T-cell (primary cell): ENCODE results near the gene BMPR1B. TPM values are rescaled to one million over a fixed set of nuclear protein-coding genes. Genes with fewer than 3 reads are reported as not detected.

Experiments
- ATAC-seq, 4 experiments: fragments of 200-7000 bp in 3 of 4; fragments of 150-1000 bp in 1 of 4; cut with Tn5 transposase; replicated peaks in 1 of 4; 1 replicate in 3 of 4; 2 replicates in 1 of 4; pipeline ENCODE4 v1.10.0; 2021; ENCODE audit warnings: moderate library complexity in 3 of 4, mild to moderate bottlenecking in 2 of 4, moderate number of reproducible peaks in 1 of 4
- CTCF ChIA-PET, 2 donors: fragments of 300-600 bp; sonication (Branson Sonifier 250); formaldehyde crosslinking; loops; one replicate each; lab custom pipeline; 2022; ENCODE audit warnings: antibody characterized with exemption in 2 of 2; lab: Charles Lee
- POLR2A ChIA-PET, 2 donors: fragments of 300-600 bp; sonication (Branson Sonifier 250); formaldehyde crosslinking; loops; one replicate each; lab custom pipeline; 2022; ENCODE audit warnings: antibody characterized with exemption in 2 of 2; lab: Charles Lee
- DNase-seq, 35 experiments: peaks; one replicate each; pipeline versions ENCODE4 v3.0.0 to v3.0.0-alpha.2; 2013 to 2023
- H3K27ac ChIP-seq: one replicate; pipeline ENCODE4 v1.5.1; 2013; ENCODE audit warnings: low read length
- H3K27me3 ChIP-seq, 2 experiments: replicated peaks in 1 of 2; 1 replicate in 1 of 2; 2 replicates in 1 of 2; pipeline versions ENCODE4 v1.6.1 to v1.7.0; 2013; ENCODE audit warnings: low read length in 1 of 2, mixed read lengths in 1 of 2; ENCODE audit not compliant: control insufficient read depth in 2 of 2, insufficient read depth in 2 of 2; ENCODE audit errors: extremely low read depth in 1 of 2
- H3K36me3 ChIP-seq, 2 donors: 1 replicate in 1 of 2; 2 replicates in 1 of 2; pipeline versions ENCODE4 v1.6.1 to v1.7.0; 2013; ENCODE audit warnings: low read length in 1 of 2; ENCODE audit not compliant: control insufficient read depth in 2 of 2, insufficient read depth in 1 of 2; ENCODE audit errors: extremely low read depth in 1 of 2
- H3K4me1 ChIP-seq, 2 experiments: 1 replicate in 1 of 2; 2 replicates in 1 of 2; pipeline versions ENCODE4 v1.6.1 to v1.7.0; 2013; ENCODE audit warnings: low read length in 2 of 2, mixed read lengths in 1 of 2; ENCODE audit not compliant: insufficient read depth in 2 of 2, control insufficient read depth in 1 of 2; ENCODE audit errors: extremely low read depth in 1 of 2
- H3K4me3 ChIP-seq, 2 donors: 1 replicate in 1 of 2; 2 replicates in 1 of 2; pipeline versions ENCODE4 v1.5.1 to v1.7.0; 2013; ENCODE audit warnings: mild to moderate bottlenecking in 2 of 2, low read length in 1 of 2, moderate library complexity in 1 of 2; ENCODE audit not compliant: control insufficient read depth in 1 of 2; ENCODE audit errors: extremely low read depth in 1 of 2
- H3K9me3 ChIP-seq: 2 replicates; pipeline ENCODE4 v1.7.0; 2013
- H3K27ac Mint-ChIP-seq, 2 donors: one replicate each; pipeline ENCODE4 v1.8.0; 2020 to 2021; ENCODE audit warnings: mild to moderate bottlenecking in 2 of 2, mixed read lengths in 2 of 2
- H3K27me3 Mint-ChIP-seq, 2 donors: one replicate each; pipeline ENCODE4 v1.8.0; 2021 to 2022; ENCODE audit warnings: mixed read lengths in 2 of 2
- H3K36me3 Mint-ChIP-seq: one replicate; pipeline ENCODE4 v1.8.0; 2021; ENCODE audit warnings: mixed read lengths
- H3K4me1 Mint-ChIP-seq, 3 donors: one replicate each; pipeline ENCODE4 v1.8.0; 2020 to 2022; ENCODE audit warnings: mixed read lengths in 3 of 3, mild to moderate bottlenecking in 1 of 3
- H3K4me3 Mint-ChIP-seq, 3 donors: one replicate each; pipeline ENCODE4 v1.8.0; 2020 to 2022; ENCODE audit warnings: mild to moderate bottlenecking in 3 of 3, mixed read lengths in 3 of 3, moderate library complexity in 3 of 3
- H3K9me3 Mint-ChIP-seq, 3 donors: one replicate each; pipeline ENCODE4 v1.8.0; 2020 to 2022; ENCODE audit warnings: mixed read lengths in 3 of 3
- WGBS: methylation state at CpG from one replicate; pipeline ENCODE4 v1.1.5; 2013; ENCODE audit warnings: missing lambda C conversion rate; ENCODE audit not compliant: insufficient coverage; 5-methylcytosine and 5-hydroxymethylcytosine counted together
- total RNA-seq, 35 experiments: library from RNA in 6 of 35; stranded (reverse) in 6 of 35; fragments of 120-200 nt in 1 of 35; gene quantifications; one replicate each; pipeline versions ENCODE4 v1.2.1 to v1.2.4 and lab custom pipeline; 2013 to 2026

BMPR1B gene
- total RNA-seq, 5 donors from 2014 or later (not counting 1 experiment from before 2014, with no cell fraction given) = 0.09 to 0.36 (median 0.28) TPM; not detected in 2

DNA sequence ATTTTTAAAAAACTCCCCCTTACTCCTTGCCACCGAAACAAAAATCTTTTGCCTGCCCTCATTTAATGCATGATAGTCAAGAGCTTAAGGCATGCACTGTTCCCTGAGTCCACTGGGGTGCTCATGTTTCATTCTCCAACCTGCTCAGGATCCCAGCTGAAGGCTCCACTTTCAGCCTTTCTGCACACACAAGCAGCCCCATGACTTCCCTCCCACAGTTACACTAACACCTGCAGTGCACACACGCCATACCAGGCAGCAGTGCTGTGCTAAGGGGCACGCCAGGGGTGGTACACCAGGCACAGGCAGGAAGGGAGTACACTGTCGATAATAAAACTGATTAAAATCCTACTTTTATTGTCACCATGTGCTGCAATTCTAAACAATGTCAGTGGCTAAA is 385.2 kb downstream of the BMPR1B start:
- H3K4me1 Mint-ChIP-seq = no peaks in the 10 kb centered on the region
- WGBS = 79% methylated on average over 2 of the region's 4 CpGs
- CTCF ChIA-PET = interaction anchor here in 1 of 2 donors (0.7 kb wide), 1 partner anchor 698 kb away, joined by 4 read pairs; no protein-coding TSS in a partner anchor
- Histone ChIP-seq H3K27ac (no peak overlapping the region), H3K4me1 (peaks cover 0 to 2% of the 10 kb centered on the region in 2 experiments), H3K4me3 (no peak overlapping the region), H3K9me3 (no peaks in the 10 kb centered on the region), H3K36me3 (no peaks in the 10 kb centered on the region), H3K27me3 (no peaks in the 10 kb centered on the region)
- H3K9me3 Mint-ChIP-seq = peaks cover 0 to 5% (median 2%) of the 10 kb centered on the region in 3 donors
- H3K4me3 Mint-ChIP-seq = no peak overlapping the region
- ATAC-seq (no peak), DNase-seq (no peak)
- H3K27me3 Mint-ChIP-seq = peaks cover 0 to 15% of the 10 kb centered on the region in 2 donors
- POLR2A ChIA-PET = no interaction called here
- H3K36me3 Mint-ChIP-seq = no peaks in the 10 kb centered on the region
- H3K27ac Mint-ChIP-seq = no peak overlapping the region

DNA sequence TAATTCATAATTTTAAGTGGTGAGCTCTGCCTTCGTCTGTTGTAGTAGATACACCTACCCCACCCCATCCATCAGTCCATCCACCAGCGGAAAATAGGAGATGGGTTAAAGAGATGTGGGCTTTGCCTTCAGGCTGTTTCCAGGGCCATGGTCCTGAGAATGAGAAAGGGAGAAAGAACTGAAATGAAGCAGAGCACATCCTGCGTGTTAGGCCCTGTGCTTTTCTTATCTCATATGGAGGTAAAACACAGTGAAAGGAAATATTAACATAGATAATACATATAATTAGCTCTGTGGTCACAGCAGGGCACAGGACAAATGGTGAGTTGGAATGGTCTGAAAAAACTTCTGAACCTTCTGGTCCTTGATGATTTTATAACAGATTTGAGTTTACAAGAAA is 393.5 kb downstream of the BMPR1B start:
- Mint-ChIP-seq H3K9me3 (no peaks in the 10 kb centered on the region), H3K4me3 (no peak overlapping the region), H3K36me3 (no peaks in the 10 kb centered on the region), H3K27ac (no peak overlapping the region), H3K27me3 (no peaks in the 10 kb centered on the region), H3K4me1 (peaks cover 12 to 29% (median 16%) of the 10 kb centered on the region in 3 donors)
- DNase-seq (no peak), ATAC-seq (no peak)
- peaks cover 0 to 15% of the 10 kb centered on the region in 2 experiments for H3K4me1 ChIP-seq
- H3K4me3 ChIP-seq = no peak overlapping the region
- no peaks in the 10 kb centered on the region for H3K9me3 ChIP-seq
- no CpG with 5 or more reads among the region's 3 CpGs for WGBS
- ChIA-PET POLR2A (no interaction called here), CTCF (no interaction called here)
- H3K36me3 ChIP-seq = no peaks in the 10 kb centered on the region
- H3K27me3 ChIP-seq = no peaks in the 10 kb centered on the region
- H3K27ac ChIP-seq = no peak overlapping the region

DNA sequence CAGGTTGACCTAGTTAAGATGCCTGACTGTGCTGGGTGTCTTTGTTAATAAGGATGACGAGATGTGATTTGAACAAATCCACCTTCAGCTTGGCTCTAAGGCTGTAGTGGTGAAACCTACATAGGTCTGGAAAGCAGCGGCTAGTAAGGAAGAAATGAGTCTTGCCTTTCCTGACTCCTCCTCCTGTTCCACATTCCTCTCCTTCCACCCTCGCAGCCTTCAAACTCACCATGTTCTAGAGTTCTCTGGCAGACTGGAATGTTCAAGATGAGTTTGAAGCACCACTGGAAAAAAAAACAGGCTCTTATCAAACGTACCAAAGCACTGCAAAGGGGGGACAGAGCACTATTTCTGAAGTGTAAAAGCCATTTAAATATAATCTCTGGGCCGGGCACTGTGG is 395.4 kb downstream of the BMPR1B start:
- whole genome bisulfite sequencing = 67% methylated on average over 1 of the region's 5 CpGs
- Mint-ChIP-seq H3K36me3 (no peaks in the 10 kb centered on the region), H3K4me1 (peaks cover 15 to 31% (median 23%) of the 10 kb centered on the region in 3 donors), H3K4me3 (no peak overlapping the region), H3K9me3 (no peaks in the 10 kb centered on the region), H3K27ac (no peak overlapping the region), H3K27me3 (no peaks in the 10 kb centered on the region)
- POLR2A ChIA-PET = no interaction called here
- DNase-seq = no peak
- no peak for ATAC-seq
- Histone ChIP-seq H3K4me3 (no peak overlapping the region), H3K9me3 (no peaks in the 10 kb centered on the region), H3K36me3 (no peaks in the 10 kb centered on the region), H3K4me1 (peaks cover 0 to 25% of the 10 kb centered on the region in 2 experiments), H3K27ac (no peak overlapping the region), H3K27me3 (no peaks in the 10 kb centered on the region)
- CTCF ChIA-PET = no interaction called here

DNA sequence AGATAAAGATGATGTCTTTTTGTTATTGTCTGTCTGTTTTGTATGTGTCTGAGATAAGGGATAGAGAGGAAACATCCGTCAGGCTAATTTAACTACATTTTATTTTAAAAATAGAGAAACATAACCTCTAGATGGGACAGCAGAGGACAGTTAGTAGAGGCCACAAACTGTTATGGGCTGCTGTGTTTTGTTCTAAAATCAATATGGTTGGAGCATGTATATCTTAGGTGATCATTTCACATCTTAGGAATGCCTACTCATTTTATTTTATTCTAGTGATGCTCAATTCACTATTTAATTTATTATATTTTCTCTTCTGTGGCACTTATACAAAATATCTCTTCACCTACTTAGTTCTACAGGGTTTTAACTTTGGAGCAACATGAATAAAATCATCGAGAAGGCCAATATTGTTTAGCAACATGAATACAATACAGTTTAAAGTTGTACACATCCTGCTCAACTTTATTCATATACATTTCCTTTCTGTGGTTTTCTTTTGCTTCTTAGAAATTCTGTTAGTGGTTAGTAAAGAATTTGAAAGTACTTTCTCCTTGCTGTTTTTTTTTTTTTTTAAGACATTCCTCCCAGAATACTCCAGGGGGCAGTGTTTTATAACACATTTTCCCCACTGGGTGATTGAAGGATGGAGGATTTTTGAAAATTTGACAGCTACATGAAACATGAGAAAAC is 398.1 kb downstream of the BMPR1B start:
- no peaks in the 10 kb centered on the region for H3K9me3 Mint-ChIP-seq
- Histone ChIP-seq H3K27ac (no peak overlapping the region), H3K36me3 (no peaks in the 10 kb centered on the region), H3K4me1 (peaks cover 0 to 25% of the 10 kb centered on the region in 2 experiments), H3K4me3 (no peak overlapping the region), H3K9me3 (no peaks in the 10 kb centered on the region), H3K27me3 (peaks cover 0 to 6% of the 10 kb centered on the region in 2 experiments)
- CTCF ChIA-PET = interaction anchor here (0.6 to 1.2 kb wide), 15 partner anchors 10 to 1628 kb away, joined by 3 to 6 read pairs (median 4); no protein-coding TSS in a partner anchor
- peak; percentile 48 to 90 (median 57) for ATAC-seq
- DNase-seq = peak in 1 of 35 experiments; percentile 56
- WGBS = no CpG with 5 or more reads among the region's 2 CpGs
- H3K4me3 Mint-ChIP-seq = peak overlapping the region in 1 of 3 donors; percentile 45
- no peaks in the 10 kb centered on the region for H3K36me3 Mint-ChIP-seq
- H3K27me3 Mint-ChIP-seq = no peaks in the 10 kb centered on the region
- POLR2A ChIA-PET = interaction anchor here in 1 of 2 donors (0.6 kb wide), 1 partner anchor 776 kb away, joined by 3 read pairs; no protein-coding TSS in a partner anchor
- H3K4me1 Mint-ChIP-seq = peaks cover 13 to 20% (median 17%) of the 10 kb centered on the region in 3 donors
- H3K27ac Mint-ChIP-seq = peak overlapping the region; percentile 76 to 84

DNA sequence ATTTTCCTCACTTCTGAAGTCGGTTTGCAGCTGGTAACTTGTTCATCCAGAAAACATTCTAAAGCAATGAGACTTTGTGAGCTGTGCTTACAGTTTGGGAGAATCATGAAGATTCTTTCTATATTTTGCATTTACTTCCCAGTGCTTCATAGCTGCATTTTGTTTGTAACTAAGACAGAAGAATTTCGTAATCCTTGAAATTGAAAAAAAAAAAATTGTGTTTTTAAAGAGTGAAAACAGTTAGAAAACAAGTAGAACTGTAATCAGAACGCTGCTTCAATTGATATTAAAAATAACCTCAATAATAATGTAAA is 398.7 kb downstream of the BMPR1B start:
- Mint-ChIP-seq H3K27me3 (no peaks in the 10 kb centered on the region), H3K36me3 (no peaks in the 10 kb centered on the region), H3K27ac (peak overlapping the region; percentile 76 to 84), H3K4me3 (no peak overlapping the region), H3K9me3 (no peaks in the 10 kb centered on the region), H3K4me1 (peaks cover 13 to 23% (median 17%) of the 10 kb centered on the region in 3 donors)
- Histone ChIP-seq H3K27ac (no peak overlapping the region), H3K36me3 (no peaks in the 10 kb centered on the region), H3K9me3 (no peaks in the 10 kb centered on the region), H3K27me3 (peaks cover 0 to 6% of the 10 kb centered on the region in 2 experiments), H3K4me1 (peaks cover 0 to 25% of the 10 kb centered on the region in 2 experiments), H3K4me3 (no peak overlapping the region)
- ATAC-seq = peak in 1 of 4 experiments; percentile 14
- POLR2A ChIA-PET = interaction anchor here in 1 of 2 donors (0.6 kb wide), 1 partner anchor 776 kb away, joined by 3 read pairs; no protein-coding TSS in a partner anchor
- CTCF ChIA-PET = interaction anchor here (0.6 to 1.2 kb wide), 15 partner anchors 9 to 1628 kb away, joined by 3 to 6 read pairs (median 4); no protein-coding TSS in a partner anchor
- no CpG with 5 or more reads among the region's 3 CpGs for WGBS
- no peak for DNase-seq

DNA sequence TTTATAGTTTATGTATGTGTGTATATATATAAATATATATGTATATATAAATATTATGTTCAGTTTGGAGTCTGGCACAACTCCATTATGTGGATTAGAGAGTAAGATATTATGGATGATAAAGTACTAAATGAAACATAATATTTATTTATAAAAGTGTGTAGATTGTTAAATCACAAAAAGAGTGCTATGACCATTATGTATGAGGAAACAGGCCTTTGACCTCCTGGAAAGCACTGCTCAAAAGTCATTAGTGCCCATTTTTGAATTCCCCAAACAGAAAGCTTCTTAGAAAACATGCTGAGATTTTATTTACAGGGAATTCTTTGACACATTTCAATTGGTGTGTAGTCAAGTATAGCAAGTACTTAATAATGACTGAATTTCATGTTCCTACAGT is 399.8 kb downstream of the BMPR1B start:
- Histone ChIP-seq H3K36me3 (no peaks in the 10 kb centered on the region), H3K27me3 (peaks cover 0 to 6% of the 10 kb centered on the region in 2 experiments), H3K9me3 (no peaks in the 10 kb centered on the region), H3K4me1 (peaks cover 0 to 25% of the 10 kb centered on the region in 2 experiments), H3K27ac (no peak overlapping the region), H3K4me3 (no peak overlapping the region)
- DNase-seq = no peak
- POLR2A ChIA-PET = no interaction called here
- Mint-ChIP-seq H3K9me3 (no peaks in the 10 kb centered on the region), H3K36me3 (no peaks in the 10 kb centered on the region), H3K4me3 (no peak overlapping the region), H3K4me1 (peaks cover 13 to 23% (median 17%) of the 10 kb centered on the region in 3 donors), H3K27ac (no peak overlapping the region), H3K27me3 (no peaks in the 10 kb centered on the region)
- CTCF ChIA-PET = no interaction called here
- ATAC-seq = no peak
